HG03521 (cell line): ENCODE measurements around the gene CRISP1.
"Not testable (repeated sequence)": the region's sequence is repeated elsewhere in the genome, so short reads cannot be mapped to it uniquely, and the experiment has no call there.

ENCODE experiments used
- ATAC-seq: cut with Tn5 transposase; IDR thresholded peaks from one replicate; pipeline ENCODE4 v1.9.1; 2021; ENCODE audit warnings: mild to moderate bottlenecking, moderate library complexity; ENCODE audit not compliant: unreplicated experiment

Gene CRISP1, protein sequence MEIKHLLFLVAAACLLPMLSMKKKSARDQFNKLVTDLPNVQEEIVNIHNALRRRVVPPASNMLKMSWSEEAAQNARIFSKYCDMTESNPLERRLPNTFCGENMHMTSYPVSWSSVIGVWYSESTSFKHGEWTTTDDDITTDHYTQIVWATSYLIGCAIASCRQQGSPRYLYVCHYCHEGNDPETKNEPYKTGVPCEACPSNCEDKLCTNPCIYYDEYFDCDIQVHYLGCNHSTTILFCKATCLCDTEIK

DNA sequence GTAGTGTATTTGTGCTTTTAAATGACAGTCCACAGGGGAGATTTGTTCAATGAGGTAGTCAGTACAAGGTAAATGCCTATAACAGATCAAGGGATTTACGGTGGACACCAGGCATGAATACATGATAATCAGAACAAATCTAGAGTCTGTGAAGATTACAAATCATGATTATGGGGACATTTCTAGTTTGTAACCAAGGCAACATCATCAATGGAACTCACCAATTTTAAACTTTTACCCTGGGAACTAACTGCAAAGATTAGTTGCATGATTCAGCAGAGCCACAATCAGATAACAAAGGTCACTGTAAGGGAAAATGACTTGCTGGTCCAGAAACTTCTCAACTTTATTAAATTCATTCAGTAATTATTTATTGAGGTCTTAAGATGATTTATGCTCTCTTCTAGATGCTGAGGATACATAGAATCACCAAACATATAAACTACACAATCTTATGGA lies at the start of gene CRISP1:
Gene CRISP1 (minus strand): TSS at position 51 of the 459 bp plus-strand sequence. CDS start 9,135 bp downstream, outside the sequence.
- ATAC-seq: no peak

GRCh38 chr6:49915035-49915434 lies 48.7 kb upstream of the CRISP1 start:
- no peak for ATAC-seq

- no peak for ATAC-seq
Measured at GRCh38 chr6:49913636-49914375, 47.5 kb upstream of the CRISP1 start.

DNA sequence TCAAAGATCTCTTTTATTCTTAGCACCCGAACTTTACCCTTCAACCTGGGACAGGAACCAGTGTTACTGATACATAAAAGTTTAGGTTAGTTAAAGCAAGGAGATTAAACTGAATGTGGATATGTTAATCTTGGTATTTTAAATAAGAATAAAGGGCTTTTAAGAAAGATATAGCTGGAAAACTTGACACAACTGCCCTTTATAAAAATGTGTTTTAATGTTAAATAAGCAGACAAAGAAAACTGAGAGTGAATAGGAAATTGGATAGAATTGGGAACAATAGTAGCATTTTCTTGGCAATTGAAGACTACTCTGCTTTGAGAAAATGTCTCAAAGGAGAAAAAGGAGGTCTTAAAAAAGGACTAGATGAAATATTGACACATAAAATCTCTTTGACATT lies 45.9 kb upstream of the CRISP1 start:
- ATAC-seq: no peak

DNA sequence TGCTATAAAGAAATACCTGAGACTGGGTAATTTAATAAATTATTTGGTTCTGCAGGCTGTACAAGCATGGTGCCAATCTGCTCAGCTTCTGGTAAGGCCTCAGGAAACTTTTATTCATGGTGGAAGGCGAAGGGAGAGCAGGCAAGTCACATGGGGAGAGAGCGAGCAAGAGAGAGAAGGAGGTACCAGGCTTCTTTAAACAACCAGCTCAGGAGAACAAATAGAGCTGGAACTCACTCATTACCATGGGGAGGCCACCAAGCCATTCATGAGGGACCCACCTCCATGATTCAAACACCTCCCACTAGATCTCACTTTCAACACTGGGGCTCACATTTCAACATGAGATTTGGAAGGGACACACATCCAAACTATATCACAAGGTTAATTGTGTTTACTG lies 44.9 kb upstream of the CRISP1 start:
- ATAC-seq: no peak

DNA sequence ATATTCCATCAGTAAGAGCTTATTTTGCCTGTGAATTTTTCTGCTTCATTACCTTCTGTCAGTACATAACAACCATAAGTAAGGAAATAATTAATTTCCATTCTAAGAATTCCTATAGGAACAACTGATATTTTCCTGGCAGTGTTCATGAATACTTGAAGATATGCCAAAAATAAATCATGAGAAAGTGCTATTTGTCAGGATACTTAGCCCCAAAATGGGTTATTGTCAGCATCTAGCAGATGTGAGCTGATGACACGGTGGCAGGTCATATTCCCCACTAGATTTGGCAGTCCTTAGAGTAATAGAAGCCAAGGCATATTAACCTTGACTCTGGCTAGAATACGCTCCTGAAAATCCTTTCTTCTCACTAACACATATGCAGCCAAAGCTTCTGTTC lies 43.2 kb upstream of the CRISP1 start:
- ATAC-seq: no peak

DNA sequence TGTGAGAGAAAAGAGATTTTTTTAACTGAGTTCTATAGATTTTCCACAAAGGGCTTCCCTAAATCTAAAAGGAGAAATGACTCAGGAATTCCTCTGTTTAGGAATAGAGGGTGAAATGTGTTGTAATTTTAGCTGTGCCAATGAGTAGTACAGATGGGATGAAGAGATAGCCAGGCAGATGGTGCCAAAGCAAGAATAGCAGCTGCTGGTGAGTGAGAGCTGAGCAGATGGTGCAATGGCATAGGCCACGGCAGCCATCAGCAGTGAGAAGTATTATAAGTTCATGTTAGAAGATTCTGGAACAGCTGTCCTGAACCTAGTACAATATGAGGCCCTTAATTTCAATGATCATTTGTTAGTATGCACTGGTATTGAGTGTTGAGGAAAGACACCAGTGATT lies 40.2 kb upstream of the CRISP1 start:
- ATAC-seq: no peak

GRCh38 chr6:49905296-49905695 lies 39.0 kb upstream of the CRISP1 start:
- ATAC-seq: no peak

DNA sequence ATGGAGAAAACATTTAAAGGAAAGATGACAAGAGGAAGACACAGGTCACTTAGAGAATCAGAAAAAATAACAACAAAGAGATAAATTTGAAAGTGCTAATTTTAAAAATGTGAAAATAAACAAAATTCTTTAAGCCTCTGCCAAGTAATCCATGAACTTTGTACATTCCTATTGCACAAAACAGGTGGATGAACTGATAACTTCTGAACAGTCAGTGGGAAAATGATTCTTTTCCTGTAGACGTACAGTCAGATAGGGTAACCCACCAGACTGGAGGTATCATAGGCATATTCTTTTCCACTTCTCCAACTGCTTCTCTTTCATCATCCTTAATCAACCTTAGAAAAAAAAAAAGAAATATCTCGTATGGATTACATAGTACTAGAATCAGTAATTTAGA lies 36.5 kb upstream of the CRISP1 start:
- no peak for ATAC-seq

DNA sequence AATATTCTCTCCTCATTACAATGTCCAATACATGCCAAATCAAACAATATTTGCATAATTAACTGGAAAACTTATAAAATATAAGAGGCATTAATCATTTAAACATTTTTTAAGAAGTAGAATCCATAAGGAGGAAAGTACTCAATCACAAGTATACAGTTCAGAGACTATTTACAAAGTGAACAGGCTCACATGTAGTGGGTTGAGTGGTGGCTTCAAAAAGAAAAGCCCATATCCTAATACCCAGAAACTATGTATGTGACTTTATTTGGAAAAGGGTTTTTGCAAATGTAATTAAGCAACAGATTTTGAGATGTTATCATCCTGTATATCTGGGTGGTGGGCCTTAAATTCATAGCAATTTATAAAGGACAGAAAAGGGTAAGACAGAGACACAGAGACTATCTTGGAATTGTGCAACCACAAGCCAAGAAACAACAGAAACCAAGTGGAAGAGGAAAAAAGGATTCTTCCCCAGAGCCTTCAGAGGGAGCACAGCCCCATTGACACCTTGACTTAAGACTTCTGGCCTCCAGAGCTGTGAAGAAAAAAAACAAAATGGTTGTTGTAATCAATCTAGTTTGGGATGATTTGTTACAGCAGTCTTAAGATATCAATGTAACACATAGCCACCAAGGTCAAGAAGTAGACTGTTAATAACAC lies 32.7 kb upstream of the CRISP1 start:
- ATAC-seq: no peak

GRCh38 chr6:49895553-49895952 lies 29.2 kb upstream of the CRISP1 start:
- not testable (repeated sequence) for ATAC-seq

- no peak for ATAC-seq
Measured at GRCh38 chr6:49892280-49892679, 25.9 kb upstream of the CRISP1 start.

- no peak for ATAC-seq
Measured at GRCh38 chr6:49890988-49891387, 24.7 kb upstream of the CRISP1 start.

DNA sequence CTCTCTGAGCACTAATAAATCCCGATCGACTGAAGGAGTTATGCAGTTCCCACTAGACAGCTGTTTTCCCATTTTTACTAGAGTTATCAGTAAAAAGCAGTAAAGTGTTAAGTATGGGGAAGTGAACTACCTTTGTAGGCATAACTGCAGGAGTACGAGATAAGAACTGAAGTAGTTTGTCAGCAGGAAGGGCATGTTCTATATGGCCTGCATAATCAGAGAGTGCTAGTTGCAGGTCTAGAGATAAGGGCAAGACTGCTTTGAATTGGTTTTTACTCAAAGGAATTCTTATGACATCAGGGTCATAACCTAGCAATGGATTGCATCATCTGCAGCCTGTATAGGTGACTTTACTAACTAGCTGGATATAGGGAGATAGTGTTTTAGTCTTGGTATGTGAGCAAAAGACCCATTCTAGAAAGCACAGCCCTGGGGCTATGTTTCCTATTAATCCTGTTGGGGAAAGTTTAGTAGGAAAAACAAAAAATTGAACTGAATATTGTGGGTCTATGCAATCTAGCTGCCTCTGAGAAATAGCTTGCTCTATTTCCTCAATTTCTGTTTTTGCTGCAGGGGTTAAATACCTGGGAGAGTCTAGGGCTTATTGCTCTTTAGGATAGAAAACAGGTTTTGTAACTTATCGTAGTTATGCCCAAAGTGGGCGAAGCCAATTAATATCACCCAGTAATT lies 22.6 kb upstream of the CRISP1 start:
- no peak for ATAC-seq

DNA sequence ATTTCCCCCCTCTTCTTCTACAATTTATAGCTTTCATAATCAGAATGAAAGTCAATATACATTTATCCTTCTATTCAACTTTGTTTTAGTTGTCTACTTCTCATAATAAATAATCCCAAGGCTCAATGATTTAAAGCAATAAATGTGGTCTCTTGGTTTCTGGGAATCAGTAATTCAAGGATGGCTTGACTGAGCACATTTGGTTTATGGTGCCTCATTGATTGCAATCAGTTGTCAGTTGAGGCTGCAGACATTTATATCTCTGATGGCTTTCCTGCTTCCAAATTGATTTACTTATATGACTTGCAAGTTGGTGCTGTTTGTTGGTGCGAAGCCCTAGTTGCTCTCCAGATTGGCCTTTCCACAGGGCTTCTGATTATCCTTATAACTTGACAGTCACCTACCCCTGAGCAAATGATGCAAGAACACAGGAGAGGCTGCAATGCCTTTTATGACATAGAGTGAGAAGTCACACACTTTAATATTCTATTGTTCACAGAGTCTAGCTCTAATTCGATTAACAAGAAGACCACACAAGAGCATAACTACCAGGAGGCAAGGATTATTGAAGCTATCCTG lies 2.7 kb upstream of the CRISP1 start:
- no peak for ATAC-seq

DNA sequence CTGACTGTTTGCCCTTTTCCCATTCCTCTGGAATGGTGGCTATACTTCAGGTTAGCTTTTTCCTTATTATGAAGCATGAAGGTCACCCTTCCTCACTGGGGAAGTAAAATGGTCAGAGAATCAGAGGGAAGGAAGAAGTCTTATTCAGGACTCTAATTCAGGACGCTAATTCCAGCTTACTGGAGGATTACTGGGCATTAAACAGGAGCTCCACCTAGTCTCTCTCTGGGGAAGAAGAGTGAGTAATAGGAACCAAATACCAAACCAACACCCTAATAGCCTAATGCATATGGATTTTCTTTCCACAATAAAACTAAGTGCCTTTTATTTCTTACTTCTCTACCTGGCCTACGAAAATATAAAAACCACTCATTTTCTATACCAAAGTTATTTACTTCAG lies 10.1 kb downstream of the CRISP1 start:
- ATAC-seq: no peak

GRCh38 chr6:49855221-49855620 lies 11.1 kb downstream of the CRISP1 start:
- ATAC-seq: no peak

- no peak for ATAC-seq
Measured at GRCh38 chr6:49852975-49853374, 13.4 kb downstream of the CRISP1 start.

GRCh38 chr6:49849213-49849907 lies 17.0 kb downstream of the CRISP1 start:
- ATAC-seq: peak; percentile 88

GRCh38 chr6:49847673-49848072 lies 18.7 kb downstream of the CRISP1 start:
- no peak for ATAC-seq
